ENCODE measurements around the gene TRPM7.

TRPM7 gene

GRCh38 chr15:50655555-50655954, 31.0 kb downstream of the TRPM7 start:
- TF ChIP-seq USF1 (IDR thresholded peaks at IDR 0.05): no peak
- no peak for TF ChIP-seq CEBPB (IDR thresholded peaks at IDR 0.05)
- TF ChIP-seq ZBTB7A (IDR thresholded peaks at IDR 0.05; ENCODE audit: low read depth): no peak
- no peak for TF ChIP-seq TCF12 (IDR thresholded peaks at IDR 0.05; ENCODE audit: low read depth)
- TF ChIP-seq EP300 (IDR thresholded peaks at IDR 0.05; ENCODE audit: borderline replicate concordance): no peak
- no peak for TF ChIP-seq CREB1 (IDR thresholded peaks at IDR 0.05; ENCODE audit: low read depth)
- no peak for TF ChIP-seq RAD21 (IDR thresholded peaks at IDR 0.05; ENCODE audit: low read depth)
- no peak for TF ChIP-seq TAF1 (IDR thresholded peaks at IDR 0.05; ENCODE audit: low read depth)

DNA sequence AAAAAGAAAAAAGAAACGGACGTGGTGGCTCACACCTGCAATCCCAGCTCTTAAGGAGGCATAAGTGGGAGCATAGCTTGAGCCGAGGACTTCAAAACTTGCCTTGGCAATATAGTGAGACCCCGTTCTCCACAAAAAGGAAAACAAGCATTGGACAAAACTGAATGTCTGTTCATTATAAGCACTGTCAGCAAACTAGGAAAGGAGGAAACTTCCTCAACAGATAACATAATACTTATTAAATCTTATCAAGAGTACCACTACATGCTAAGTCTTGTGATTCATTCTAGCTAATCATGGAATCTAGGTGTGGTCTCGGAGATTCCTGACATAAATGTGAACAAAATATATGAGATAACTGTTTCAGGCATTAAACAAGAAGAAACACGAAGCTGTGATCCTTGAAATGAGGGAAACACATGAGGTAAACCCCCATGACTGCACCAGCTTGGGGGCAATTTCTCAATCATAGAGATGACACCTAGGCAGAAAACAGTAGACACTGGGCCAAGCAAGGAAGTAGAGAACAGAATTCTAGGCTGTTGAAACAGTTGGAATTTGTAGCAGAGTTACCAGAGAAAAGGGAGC, 33.3 kb downstream of the TRPM7 start:
- TF ChIP-seq, protein P1, sequence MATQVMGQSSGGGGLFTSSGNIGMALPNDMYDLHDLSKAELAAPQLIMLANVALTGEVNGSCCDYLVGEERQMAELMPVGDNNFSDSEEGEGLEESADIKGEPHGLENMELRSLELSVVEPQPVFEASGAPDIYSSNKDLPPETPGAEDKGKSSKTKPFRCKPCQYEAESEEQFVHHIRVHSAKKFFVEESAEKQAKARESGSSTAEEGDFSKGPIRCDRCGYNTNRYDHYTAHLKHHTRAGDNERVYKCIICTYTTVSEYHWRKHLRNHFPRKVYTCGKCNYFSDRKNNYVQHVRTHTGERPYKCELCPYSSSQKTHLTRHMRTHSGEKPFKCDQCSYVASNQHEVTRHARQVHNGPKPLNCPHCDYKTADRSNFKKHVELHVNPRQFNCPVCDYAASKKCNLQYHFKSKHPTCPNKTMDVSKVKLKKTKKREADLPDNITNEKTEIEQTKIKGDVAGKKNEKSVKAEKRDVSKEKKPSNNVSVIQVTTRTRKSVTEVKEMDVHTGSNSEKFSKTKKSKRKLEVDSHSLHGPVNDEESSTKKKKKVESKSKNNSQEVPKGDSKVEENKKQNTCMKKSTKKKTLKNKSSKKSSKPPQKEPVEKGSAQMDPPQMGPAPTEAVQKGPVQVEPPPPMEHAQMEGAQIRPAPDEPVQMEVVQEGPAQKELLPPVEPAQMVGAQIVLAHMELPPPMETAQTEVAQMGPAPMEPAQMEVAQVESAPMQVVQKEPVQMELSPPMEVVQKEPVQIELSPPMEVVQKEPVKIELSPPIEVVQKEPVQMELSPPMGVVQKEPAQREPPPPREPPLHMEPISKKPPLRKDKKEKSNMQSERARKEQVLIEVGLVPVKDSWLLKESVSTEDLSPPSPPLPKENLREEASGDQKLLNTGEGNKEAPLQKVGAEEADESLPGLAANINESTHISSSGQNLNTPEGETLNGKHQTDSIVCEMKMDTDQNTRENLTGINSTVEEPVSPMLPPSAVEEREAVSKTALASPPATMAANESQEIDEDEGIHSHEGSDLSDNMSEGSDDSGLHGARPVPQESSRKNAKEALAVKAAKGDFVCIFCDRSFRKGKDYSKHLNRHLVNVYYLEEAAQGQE (IDR thresholded peaks at IDR 0.05; ENCODE audit: low read depth): no peak
- TF ChIP-seq NFIC (IDR thresholded peaks at IDR 0.05) (no peak), TAF1 (IDR thresholded peaks at IDR 0.05; ENCODE audit: low read depth) (no peak), EGR1 (IDR thresholded peaks at IDR 0.05) (no peak), TEAD4 (IDR thresholded peaks at IDR 0.05) (no peak), CEBPB (IDR thresholded peaks at IDR 0.05) (no peak), ZBTB7A (IDR thresholded peaks at IDR 0.05; ENCODE audit: low read depth) (no peak), USF1 (IDR thresholded peaks at IDR 0.05) (no peak), YY1 (IDR thresholded peaks at IDR 0.05; ENCODE audit: low read depth) (no peak), RAD21 (IDR thresholded peaks at IDR 0.05; ENCODE audit: low read depth) (no peak), FOXM1 (IDR thresholded peaks at IDR 0.05; ENCODE audit: borderline replicate concordance, low read depth) (no peak), CREB1 (IDR thresholded peaks at IDR 0.05; ENCODE audit: low read depth) (no peak), EP300 (IDR thresholded peaks at IDR 0.05; ENCODE audit: borderline replicate concordance) (no peak), TCF12 (IDR thresholded peaks at IDR 0.05; ENCODE audit: low read depth) (no peak)
- TF ChIP-seq, protein P2, sequence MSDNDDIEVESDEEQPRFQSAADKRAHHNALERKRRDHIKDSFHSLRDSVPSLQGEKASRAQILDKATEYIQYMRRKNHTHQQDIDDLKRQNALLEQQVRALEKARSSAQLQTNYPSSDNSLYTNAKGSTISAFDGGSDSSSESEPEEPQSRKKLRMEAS (IDR thresholded peaks at IDR 0.05): no peak

DNA sequence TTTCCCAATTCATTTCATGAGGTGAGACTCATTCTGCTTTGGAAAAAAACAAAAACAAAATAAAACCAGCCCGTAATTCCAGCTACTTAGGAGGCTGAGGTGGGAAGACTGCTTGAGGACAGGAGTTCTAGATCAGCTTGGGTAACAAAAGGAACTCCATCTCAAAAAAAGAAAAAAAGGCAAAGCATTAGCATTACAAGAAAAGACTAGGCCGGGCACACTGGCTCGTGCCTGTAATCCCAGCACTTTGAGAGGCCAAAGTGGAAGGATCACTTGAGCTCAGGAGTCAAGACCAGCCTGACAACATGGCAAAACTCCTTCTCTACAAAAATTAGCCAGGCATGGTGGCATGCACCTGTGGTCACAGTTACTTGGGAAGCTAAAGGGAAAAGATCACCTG, 33.9 kb downstream of the TRPM7 start:
- TF ChIP-seq, protein P2 (IDR thresholded peaks at IDR 0.05): no peak
- TF ChIP-seq EP300 (IDR thresholded peaks at IDR 0.05; ENCODE audit: borderline replicate concordance) (no peak), USF1 (IDR thresholded peaks at IDR 0.05) (no peak), YY1 (IDR thresholded peaks at IDR 0.05; ENCODE audit: low read depth) (no peak), NFIC (IDR thresholded peaks at IDR 0.05) (no peak), RAD21 (IDR thresholded peaks at IDR 0.05; ENCODE audit: low read depth) (no peak), FOXM1 (IDR thresholded peaks at IDR 0.05; ENCODE audit: borderline replicate concordance, low read depth) (no peak), EGR1 (IDR thresholded peaks at IDR 0.05) (no peak), ZBTB7A (IDR thresholded peaks at IDR 0.05; ENCODE audit: low read depth) (no peak), CEBPB (IDR thresholded peaks at IDR 0.05) (no peak), CREB1 (IDR thresholded peaks at IDR 0.05; ENCODE audit: low read depth) (no peak), TCF12 (IDR thresholded peaks at IDR 0.05; ENCODE audit: low read depth) (no peak), TAF1 (IDR thresholded peaks at IDR 0.05; ENCODE audit: low read depth) (no peak), TEAD4 (IDR thresholded peaks at IDR 0.05) (no peak)
- TF ChIP-seq, protein P1 (IDR thresholded peaks at IDR 0.05; ENCODE audit: low read depth): no peak

DNA sequence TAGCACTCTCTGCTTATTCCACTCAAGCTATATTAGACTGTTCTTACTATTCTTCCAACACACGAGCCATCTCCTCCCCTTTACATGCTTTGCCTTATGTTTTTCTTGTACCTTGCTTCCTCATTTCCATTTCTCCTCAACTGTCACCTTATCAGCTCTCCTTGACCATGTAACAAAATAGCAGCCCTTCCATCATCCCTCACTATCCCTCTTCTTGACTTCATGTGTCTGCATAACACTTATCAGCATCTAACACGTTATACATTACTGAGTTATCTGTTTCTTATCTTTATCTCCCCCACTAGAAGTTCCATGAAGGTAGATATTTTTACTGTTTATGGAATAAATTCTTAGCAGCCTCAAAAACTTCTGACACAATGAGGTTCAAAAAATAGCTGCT, 45.3 kb downstream of the TRPM7 start:
- no peak for TF ChIP-seq CREB1 (IDR thresholded peaks at IDR 0.05; ENCODE audit: low read depth)
- TF ChIP-seq USF1 (IDR thresholded peaks at IDR 0.05): no peak
- TF ChIP-seq CEBPB (IDR thresholded peaks at IDR 0.05): no peak
- TF ChIP-seq YY1 (IDR thresholded peaks at IDR 0.05; ENCODE audit: low read depth): no peak
- TF ChIP-seq ZBTB7A (IDR thresholded peaks at IDR 0.05; ENCODE audit: low read depth): no peak
- TF ChIP-seq, protein P2 (IDR thresholded peaks at IDR 0.05): no peak
- no peak for TF ChIP-seq EGR1 (IDR thresholded peaks at IDR 0.05)
- no peak for TF ChIP-seq NFIC (IDR thresholded peaks at IDR 0.05)
- TF ChIP-seq FOXM1 (IDR thresholded peaks at IDR 0.05; ENCODE audit: borderline replicate concordance, low read depth): no peak
- no peak for TF ChIP-seq TEAD4 (IDR thresholded peaks at IDR 0.05)
- TF ChIP-seq RAD21 (IDR thresholded peaks at IDR 0.05; ENCODE audit: low read depth): no peak
- TF ChIP-seq EP300 (IDR thresholded peaks at IDR 0.05; ENCODE audit: borderline replicate concordance): no peak
- no peak for TF ChIP-seq TAF1 (IDR thresholded peaks at IDR 0.05; ENCODE audit: low read depth)
- TF ChIP-seq, protein P1 (IDR thresholded peaks at IDR 0.05; ENCODE audit: low read depth): no peak
- no peak for TF ChIP-seq TCF12 (IDR thresholded peaks at IDR 0.05; ENCODE audit: low read depth)
